Brain microvascular endothelial cell (primary cell): Measurements from ENCODE around the gene MCU.

Experiments used
- DNase-seq: peaks from one replicate; pipeline ENCODE4 v3.0.0-alpha.2; 2020
- H3K27ac ChIP-seq: fragments of 250-450 bp; sonication (Bioruptor Pico); 2 replicates; pipeline ENCODE4 v1.5.1; 2020; ENCODE audit warnings: mild to moderate bottlenecking, moderate library complexity
- H3K27me3 ChIP-seq: fragments of 250-450 bp; sonication (Bioruptor Pico); replicated peaks from 2 replicates; pipeline ENCODE4 v1.5.1; 2020; ENCODE audit warnings: mild to moderate bottlenecking
- H3K36me3 ChIP-seq: fragments of 250-450 bp; sonication (Bioruptor Pico); replicated peaks from 2 replicates; pipeline ENCODE4 v1.5.1; 2020; ENCODE audit warnings: mild to moderate bottlenecking
- H3K4me3 ChIP-seq: 2 replicates; pipeline ENCODE4 v1.5.1; 2011; ENCODE audit warnings: low read depth, mild to moderate bottlenecking, control low read depth, low read length, moderate library complexity
- CTCF ChIP-seq: IDR thresholded peaks from 2 replicates; pipeline ENCODE4 v1.5.1; 2011; ENCODE audit warnings: low read depth, mild to moderate bottlenecking, moderate library complexity, low read length, control low read depth, inconsistent platforms; ENCODE audit errors: missing control alignments
- in situ Hi-C: cut with HindIII; loops from 2 replicates; pipeline ENCODE4 v1.10.0; 2017; ENCODE audit warnings: low sequenced_read_pairs, low pct_ligation_motif_present

MCU gene

DNA sequence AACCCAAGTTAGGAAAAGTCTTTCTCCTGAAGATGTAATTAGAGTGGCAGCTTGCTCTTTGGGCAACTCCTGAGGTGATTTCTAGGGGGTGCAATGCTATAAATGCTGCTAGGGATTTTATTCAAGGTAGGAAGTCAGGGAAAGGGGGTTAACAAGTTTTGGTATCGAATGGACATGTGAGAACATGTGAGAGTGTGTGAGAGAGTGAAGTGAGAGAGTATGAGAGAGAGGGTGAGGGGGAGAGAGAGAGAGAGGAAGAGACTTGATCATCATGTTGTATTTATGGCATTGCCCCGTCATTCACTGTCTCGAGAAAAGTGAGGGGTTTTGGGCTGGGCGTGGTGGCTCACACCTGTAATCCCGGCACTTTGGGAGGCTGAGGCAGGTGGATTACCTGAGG is 50.9 kb downstream of the MCU start:
- no peak for TF ChIP-seq CTCF
- H3K27me3 ChIP-seq = no peaks in the 10 kb centered on the region
- DNase-seq = no peak

GRCh38 chr10:72744566-72744965 is 52.6 kb downstream of the MCU start:
- in situ Hi-C loops = no loop called here
- Histone ChIP-seq H3K4me3 (no peak overlapping the region), H3K27ac (no peak overlapping the region), H3K36me3 (no peaks in the 10 kb centered on the region), H3K27me3 (no peaks in the 10 kb centered on the region)
- no peak for TF ChIP-seq CTCF
- DNase-seq = no peak

More for the DNA sequence above, 50.9 kb downstream of the MCU start:
- in situ Hi-C loops = no loop called here
- Histone ChIP-seq H3K27ac (no peak overlapping the region), H3K36me3 (no peaks in the 10 kb centered on the region), H3K4me3 (no peak overlapping the region)

- DNase-seq = no peak
Measured at GRCh38 chr10:72746426-72747363, 54.8 kb downstream of the MCU start.

DNA sequence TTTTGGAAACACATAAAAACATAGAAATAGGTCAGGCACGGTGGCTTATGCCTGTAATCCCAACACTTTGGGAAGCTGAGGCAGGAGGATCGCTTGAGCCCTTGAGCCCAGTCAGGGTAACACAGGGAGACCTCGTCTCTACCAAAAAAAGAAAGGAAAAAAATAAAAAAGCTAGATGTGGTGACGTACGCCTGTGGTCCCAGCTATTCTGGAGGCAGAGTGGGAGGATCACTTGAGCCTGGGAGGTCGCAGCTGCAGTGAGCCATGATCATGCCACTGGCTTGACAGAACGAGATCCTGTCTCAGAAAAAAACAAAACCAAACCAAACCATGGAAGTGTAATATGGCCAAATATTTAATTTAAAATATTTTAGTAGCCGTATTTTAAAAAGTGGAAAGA is 55.6 kb downstream of the MCU start:
- no peak overlapping the region for H3K27ac ChIP-seq
- no peaks in the 10 kb centered on the region for H3K27me3 ChIP-seq
- no peak for TF ChIP-seq CTCF
- in situ Hi-C loops = no loop called here
- H3K4me3 ChIP-seq = no peak overlapping the region
- no peak for DNase-seq
- no peaks in the 10 kb centered on the region for H3K36me3 ChIP-seq

More at GRCh38 chr10:72746426-72747363, 54.8 kb downstream of the MCU start:
- TF ChIP-seq CTCF = no peak
- Histone ChIP-seq H3K4me3 (no peak overlapping the region), H3K36me3 (no peaks in the 10 kb centered on the region), H3K27me3 (no peaks in the 10 kb centered on the region), H3K27ac (no peak overlapping the region)
- in situ Hi-C loops = no loop called here

DNA sequence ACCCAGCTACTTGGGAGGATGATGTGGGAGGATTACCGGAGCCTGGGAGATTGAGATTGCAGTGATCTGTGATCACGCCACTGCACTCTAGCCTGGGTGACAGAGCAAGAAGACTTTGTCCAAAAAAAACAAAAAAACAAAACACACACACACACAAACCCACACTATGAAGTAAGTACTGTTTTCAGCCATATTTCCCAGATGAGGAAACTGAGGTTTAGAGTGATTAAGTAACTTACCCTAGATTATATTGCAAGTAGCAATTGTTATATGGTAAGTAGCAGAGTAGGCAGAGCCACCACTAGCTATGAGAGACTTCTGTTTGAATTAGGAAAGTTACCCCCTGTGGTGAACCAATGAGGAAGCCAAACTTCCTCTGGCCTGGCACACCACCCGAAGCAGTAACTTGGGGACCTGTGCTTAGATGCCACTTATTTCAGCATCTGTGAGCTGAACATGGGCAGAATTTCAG is 61.9 kb downstream of the MCU start:
- Histone ChIP-seq H3K27me3 (no peaks in the 10 kb centered on the region), H3K27ac (no peak overlapping the region), H3K4me3 (no peak overlapping the region), H3K36me3 (no peaks in the 10 kb centered on the region)
- no peak for DNase-seq
- in situ Hi-C loops = no loop called here
- no peak for TF ChIP-seq CTCF
